NCI-H748 treated with DMSO at 0.1 percent for 48 hours (cell line): ENCODE results near the gene C3.

Experiments
- DNase-seq: peaks from one replicate; lab custom pipeline; 2025; lab: John Stamatoyannopoulos, UW

The C3 gene

GRCh38 chr19:6744381-6745301 is 24.2 kb upstream of the C3 start:
- DNase-seq = no peak

GRCh38 chr19:6743714-6744380 is 23.4 kb upstream of the C3 start:
- DNase-seq = no peak

GRCh38 chr19:6743066-6743465 is 22.6 kb upstream of the C3 start:
- DNase-seq = no peak

- no peak for DNase-seq
Measured at GRCh38 chr19:6740589-6741343, 20.3 kb upstream of the C3 start.

- DNase-seq = no peak
Measured at GRCh38 chr19:6739883-6740588, 19.6 kb upstream of the C3 start.

- DNase-seq = peak; percentile 28
Measured at GRCh38 chr19:6739390-6739882, 19.0 kb upstream of the C3 start, which contains the start of gene TRIP10. Gene TRIP10, plus strand, starts transcription at chr19:6739680. Its CDS starts 82 bp downstream, at chr19:6739762.

GRCh38 chr19:6738787-6739389 is 18.4 kb upstream of the C3 start:
- DNase-seq = no peak

- peak; percentile 31 for DNase-seq
Measured at GRCh38 chr19:6737873-6738786, 17.7 kb upstream of the C3 start.

GRCh38 chr19:6737284-6737872 is 16.9 kb upstream of the C3 start, which contains the start of gene GPR108:
Gene GPR108, minus strand, starts transcription at chr19:6737580. Its CDS starts 4 bp downstream, at chr19:6737576.
- DNase-seq = peak; percentile 96

GRCh38 chr19:6736917-6737283 is 16.4 kb upstream of the C3 start:
- no peak for DNase-seq

- peak; percentile 8 for DNase-seq
Measured at GRCh38 chr19:6736169-6736916, 15.9 kb upstream of the C3 start.

- DNase-seq = no peak
Measured at GRCh38 chr19:6735181-6735911, 14.9 kb upstream of the C3 start.

GRCh38 chr19:6734096-6734696 is 13.7 kb upstream of the C3 start:
- no peak for DNase-seq

GRCh38 chr19:6733338-6734095 is 13.1 kb upstream of the C3 start:
- no peak for DNase-seq

- no peak for DNase-seq
Measured at GRCh38 chr19:6732803-6733337, 12.4 kb upstream of the C3 start.

GRCh38 chr19:6731822-6732221 is 11.4 kb upstream of the C3 start:
- DNase-seq = no peak
